OCI-LY3 (cell line): ENCODE results near the gene ACOT7.
"Not testable (repeated sequence)": the region's sequence is repeated elsewhere in the genome, so short reads cannot be mapped to it uniquely, and the experiment has no call there.

ENCODE experiments used
- CTCF ChIP-seq: fragments of 200-600, 300-600 bp; sonication (generic); IDR thresholded peaks from 2 replicates; pipeline ENCODE4 v1.5.1; 2014; ENCODE audit warnings: antibody characterized with exemption, low read length, low read depth
- EZH2phosphoT487 ChIP-seq: fragments of 200-600 bp; shearing (Covaris generic); IDR thresholded peaks from 2 replicates; pipeline ENCODE4 v1.6.1; 2018; ENCODE audit warnings: antibody characterized with exemption, mixed run types, low read depth

GRCh38 chr1:6436277-6436676 is 42.7 kb upstream of the ACOT7 start:
- not testable (repeated sequence) for TF ChIP-seq CTCF, EZH2phosphoT487
